T-cell (primary cell): ENCODE results near the gene SRSF12. TPM values are rescaled to one million over a fixed set of nuclear protein-coding genes. Genes with fewer than 3 reads are reported as not detected.
A peak's percentile ranks its signal among the peaks of the same experiment; 100 is the strongest.

ENCODE experiments used
- ATAC-seq, 4 experiments: fragments of 200-7000 bp in 3 of 4; fragments of 150-1000 bp in 1 of 4; cut with Tn5 transposase; replicated peaks in 1 of 4; 1 replicate in 3 of 4; 2 replicates in 1 of 4; pipeline ENCODE4 v1.10.0; 2021; ENCODE audit warnings: moderate library complexity in 3 of 4, mild to moderate bottlenecking in 2 of 4, moderate number of reproducible peaks in 1 of 4
- CTCF ChIA-PET, 2 donors: fragments of 300-600 bp; sonication (Branson Sonifier 250); formaldehyde crosslinking; loops; one replicate each; lab custom pipeline; 2022; ENCODE audit warnings: antibody characterized with exemption in 2 of 2; lab: Charles Lee
- POLR2A ChIA-PET, 2 donors: fragments of 300-600 bp; sonication (Branson Sonifier 250); formaldehyde crosslinking; loops; one replicate each; lab custom pipeline; 2022; ENCODE audit warnings: antibody characterized with exemption in 2 of 2; lab: Charles Lee
- DNase-seq, 35 experiments: peaks; one replicate each; pipeline versions ENCODE4 v3.0.0 to v3.0.0-alpha.2; 2013 to 2023
- H3K27ac ChIP-seq: one replicate; pipeline ENCODE4 v1.5.1; 2013; ENCODE audit warnings: low read length
- H3K27me3 ChIP-seq, 2 experiments: replicated peaks in 1 of 2; 1 replicate in 1 of 2; 2 replicates in 1 of 2; pipeline versions ENCODE4 v1.6.1 to v1.7.0; 2013; ENCODE audit warnings: low read length in 1 of 2, mixed read lengths in 1 of 2; ENCODE audit not compliant: control insufficient read depth in 2 of 2, insufficient read depth in 2 of 2; ENCODE audit errors: extremely low read depth in 1 of 2
- H3K36me3 ChIP-seq, 2 donors: 1 replicate in 1 of 2; 2 replicates in 1 of 2; pipeline versions ENCODE4 v1.6.1 to v1.7.0; 2013; ENCODE audit warnings: low read length in 1 of 2; ENCODE audit not compliant: control insufficient read depth in 2 of 2, insufficient read depth in 1 of 2; ENCODE audit errors: extremely low read depth in 1 of 2
- H3K4me1 ChIP-seq, 2 experiments: 1 replicate in 1 of 2; 2 replicates in 1 of 2; pipeline versions ENCODE4 v1.6.1 to v1.7.0; 2013; ENCODE audit warnings: low read length in 2 of 2, mixed read lengths in 1 of 2; ENCODE audit not compliant: insufficient read depth in 2 of 2, control insufficient read depth in 1 of 2; ENCODE audit errors: extremely low read depth in 1 of 2
- H3K4me3 ChIP-seq, 2 donors: 1 replicate in 1 of 2; 2 replicates in 1 of 2; pipeline versions ENCODE4 v1.5.1 to v1.7.0; 2013; ENCODE audit warnings: mild to moderate bottlenecking in 2 of 2, low read length in 1 of 2, moderate library complexity in 1 of 2; ENCODE audit not compliant: control insufficient read depth in 1 of 2; ENCODE audit errors: extremely low read depth in 1 of 2
- H3K9me3 ChIP-seq: 2 replicates; pipeline ENCODE4 v1.7.0; 2013
- H3K27ac Mint-ChIP-seq, 2 donors: one replicate each; pipeline ENCODE4 v1.8.0; 2020 to 2021; ENCODE audit warnings: mild to moderate bottlenecking in 2 of 2, mixed read lengths in 2 of 2
- H3K27me3 Mint-ChIP-seq, 2 donors: one replicate each; pipeline ENCODE4 v1.8.0; 2021 to 2022; ENCODE audit warnings: mixed read lengths in 2 of 2
- H3K36me3 Mint-ChIP-seq: one replicate; pipeline ENCODE4 v1.8.0; 2021; ENCODE audit warnings: mixed read lengths
- H3K4me1 Mint-ChIP-seq, 3 donors: one replicate each; pipeline ENCODE4 v1.8.0; 2020 to 2022; ENCODE audit warnings: mixed read lengths in 3 of 3, mild to moderate bottlenecking in 1 of 3
- H3K4me3 Mint-ChIP-seq, 3 donors: one replicate each; pipeline ENCODE4 v1.8.0; 2020 to 2022; ENCODE audit warnings: mild to moderate bottlenecking in 3 of 3, mixed read lengths in 3 of 3, moderate library complexity in 3 of 3
- H3K9me3 Mint-ChIP-seq, 3 donors: one replicate each; pipeline ENCODE4 v1.8.0; 2020 to 2022; ENCODE audit warnings: mixed read lengths in 3 of 3
- WGBS: methylation state at CpG from one replicate; pipeline ENCODE4 v1.1.5; 2013; ENCODE audit warnings: missing lambda C conversion rate; ENCODE audit not compliant: insufficient coverage; 5-methylcytosine and 5-hydroxymethylcytosine counted together
- total RNA-seq, 35 experiments: library from RNA in 6 of 35; stranded (reverse) in 6 of 35; fragments of 120-200 nt in 1 of 35; gene quantifications; one replicate each; pipeline versions ENCODE4 v1.2.1 to v1.2.4 and lab custom pipeline; 2013 to 2026

Gene SRSF12
- total RNA-seq, 5 donors from 2014 or later (not counting 1 experiment from before 2014, with no cell fraction given), result not detected

- peak overlapping the region; percentile 98 for H3K27ac ChIP-seq
- WGBS, result under 1% methylated on average over 53 of the region's 69 CpGs
- peaks cover 38% of the 10 kb centered on the region for H3K36me3 Mint-ChIP-seq
- peaks cover 32 to 36% of the 10 kb centered on the region in 2 experiments for H3K4me1 ChIP-seq
- ATAC-seq (peak; percentile 59 to 66 (median 60)), DNase-seq (peak; percentile 95 to 100 (median 98))
- H3K9me3 Mint-ChIP-seq, result no peaks in the 10 kb centered on the region
- no peaks in the 10 kb centered on the region for H3K27me3 Mint-ChIP-seq
- H3K4me3 ChIP-seq, result peak overlapping the region; percentile 73 to 98
- no peaks in the 10 kb centered on the region for H3K9me3 ChIP-seq
- peak overlapping the region; percentile 87 for H3K27ac Mint-ChIP-seq
- ChIA-PET POLR2A (interaction anchor here (0.6 to 2.7 kb wide), 9 partner anchors 9 to 748 kb away, joined by 3 to 17 read pairs (median 6); partner anchors contain the start of genes PM20D2 (in 2 of the 2), CASP8AP2 (in 1 of the 2) and RNGTT (in 1 of the 2)), CTCF (no interaction called here)
- H3K27me3 ChIP-seq, result no peaks in the 10 kb centered on the region
- H3K36me3 ChIP-seq, result peaks cover 0 to 41% of the 10 kb centered on the region in 2 donors
- H3K4me1 Mint-ChIP-seq, result peaks cover 39 to 53% (median 51%) of the 10 kb centered on the region in 3 donors
- peak overlapping the region; percentile 92 to 96 (median 94) for H3K4me3 Mint-ChIP-seq
These were observed 36.2 kb downstream of the SRSF12 start for GRCh38 chr6:89081423-89082322.

GRCh38 chr6:89081129-89081422 is 36.8 kb downstream of the SRSF12 start:
- Mint-ChIP-seq H3K4me3 (peak overlapping the region; percentile 92 to 96 (median 92)), H3K4me1 (peaks cover 35 to 49% (median 45%) of the 10 kb centered on the region in 3 donors), H3K27me3 (no peaks in the 10 kb centered on the region), H3K36me3 (peaks cover 35% of the 10 kb centered on the region), H3K27ac (peak overlapping the region; percentile 97 to 99), H3K9me3 (no peaks in the 10 kb centered on the region)
- Histone ChIP-seq H3K4me3 (peak overlapping the region; percentile 73 to 98), H3K27ac (peak overlapping the region; percentile 98), H3K9me3 (no peaks in the 10 kb centered on the region), H3K36me3 (peaks cover 0 to 37% of the 10 kb centered on the region in 2 donors), H3K27me3 (no peaks in the 10 kb centered on the region), H3K4me1 (peaks cover 32 to 36% of the 10 kb centered on the region in 2 experiments)
- DNase-seq, result peak in 1 of 35 experiments; percentile 7
- WGBS, result under 1% methylated on average over 36 of the region's 36 CpGs
- ChIA-PET POLR2A (interaction anchor here (0.6 to 2.7 kb wide), 17 partner anchors 9 to 748 kb away, joined by 3 to 25 read pairs (median 6); partner anchors contain the start of genes CASP8AP2 (in 1 of the 2), LYRM2 (in 1 of the 2), RNGTT (in 1 of the 2) and UBE2J1 (in 1 of the 2)), CTCF (interaction anchor here in 1 of 2 donors (0.9 to 2.2 kb wide), 4 partner anchors 64 to 1759 kb away, joined by 3 to 20 read pairs (median 13); partner anchors contain the start of gene PM20D2)
- peak in 2 of 4 experiments; percentile 7 to 14 for ATAC-seq

- ChIA-PET CTCF (interaction anchor here (0.6 to 2.2 kb wide), 14 partner anchors 9 to 1759 kb away, joined by 3 to 20 read pairs (median 4); partner anchors contain the start of genes PM20D2 (in 1 of the 2) and RNGTT (in 1 of the 2)), POLR2A (interaction anchor here (0.5 to 2.7 kb wide), 36 partner anchors 9 to 1928 kb away, joined by 3 to 25 read pairs (median 5); partner anchors contain the start of genes RNGTT (in 2 of the 2), CASP8AP2 (in 1 of the 2), CFAP206 (in 1 of the 2) and LYRM2 (in 1 of the 2))
- Histone ChIP-seq H3K27me3 (no peaks in the 10 kb centered on the region), H3K9me3 (no peaks in the 10 kb centered on the region), H3K27ac (peak within 1 kb of the TSS; percentile 98), H3K4me3 (peak within 1 kb of the TSS; percentile 73 to 98), H3K36me3 (peaks cover 0 to 31% of the 10 kb centered on the region in 2 donors), H3K4me1 (peaks cover 28 to 36% of the 10 kb centered on the region in 2 experiments)
- ATAC-seq (peak; percentile 71 to 81 (median 78)), DNase-seq (peak; percentile 99 to 100 (median 100))
- H3K36me3 Mint-ChIP-seq, result peaks cover 33% of the 10 kb centered on the region
- peaks cover 33 to 45% (median 39%) of the 10 kb centered on the region in 3 donors for H3K4me1 Mint-ChIP-seq
- H3K27me3 Mint-ChIP-seq, result no peaks in the 10 kb centered on the region
- WGBS, result under 1% methylated on average over 46 of the region's 63 CpGs
- H3K4me3 Mint-ChIP-seq, result peak within 1 kb of the TSS; percentile 92 to 96 (median 94)
- no peaks in the 10 kb centered on the region for H3K9me3 Mint-ChIP-seq
- peak within 1 kb of the TSS; percentile 97 to 99 for H3K27ac Mint-ChIP-seq
These were observed 37.4 kb downstream of the SRSF12 start, which contains the start of gene PNRC1 for GRCh38 chr6:89080281-89081128. PNRC1 (plus strand) TSS chr6:89080751; CDS start chr6:89080895, 144 bp downstream.

- H3K27ac Mint-ChIP-seq, result peak overlapping the region; percentile 97 to 99
- no peaks in the 10 kb centered on the region for H3K27me3 ChIP-seq
- peaks cover 24 to 36% (median 31%) of the 10 kb centered on the region in 3 donors for H3K4me1 Mint-ChIP-seq
- H3K4me1 ChIP-seq, result peaks cover 25 to 30% of the 10 kb centered on the region in 2 experiments
- ChIA-PET POLR2A (interaction anchor here (0.5 to 2.7 kb wide), 33 partner anchors 8 to 1672 kb away, joined by 3 to 25 read pairs (median 5); partner anchors contain the start of genes RNGTT (in 2 of the 2), CASP8AP2 (in 1 of the 2), CFAP206 (in 1 of the 2) and LYRM2 (in 1 of the 2)), CTCF (interaction anchor here (0.6 to 2.2 kb wide), 16 partner anchors 8 to 1503 kb away, joined by 3 to 20 read pairs (median 4); partner anchors contain the start of genes RNGTT (in 2 of the 2) and PM20D2 (in 1 of the 2))
- peak overlapping the region; percentile 73 to 81 for H3K4me3 ChIP-seq
- no peaks in the 10 kb centered on the region for H3K9me3 ChIP-seq
- H3K27ac ChIP-seq, result peak overlapping the region; percentile 98
- WGBS, result 0% methylated on average over 3 of the region's 20 CpGs
- peaks cover 0 to 23% of the 10 kb centered on the region in 2 donors for H3K36me3 ChIP-seq
- no peaks in the 10 kb centered on the region for H3K9me3 Mint-ChIP-seq
- DNase-seq, result peak; percentile 18 to 84 (median 59)
- ATAC-seq, result peak; percentile 11 to 32 (median 14)
- peaks cover 24% of the 10 kb centered on the region for H3K36me3 Mint-ChIP-seq
- no peaks in the 10 kb centered on the region for H3K27me3 Mint-ChIP-seq
- H3K4me3 Mint-ChIP-seq, result peak overlapping the region; percentile 92 to 96 (median 92)
These were observed 38.2 kb downstream of the SRSF12 start for GRCh38 chr6:89079511-89080234.

- DNase-seq, result no peak
- peaks cover 5 to 22% (median 17%) of the 10 kb centered on the region in 3 donors for H3K4me1 Mint-ChIP-seq
- no peak overlapping the region for H3K27ac ChIP-seq
- H3K4me3 ChIP-seq, result no peak overlapping the region
- H3K9me3 ChIP-seq, result no peaks in the 10 kb centered on the region
- H3K4me3 Mint-ChIP-seq, result no peak overlapping the region
- peaks cover 1 to 3% of the 10 kb centered on the region in 2 donors for H3K27me3 Mint-ChIP-seq
- no peaks in the 10 kb centered on the region for H3K9me3 Mint-ChIP-seq
- 94% methylated on average over 2 of the region's 2 CpGs for WGBS
- POLR2A ChIA-PET, result interaction anchor here (0.6 to 2.2 kb wide), 3 partner anchors 12 to 1093 kb away, joined by 4 to 5 read pairs (median 5); no protein-coding TSS in a partner anchor
- H3K36me3 ChIP-seq, result no peaks in the 10 kb centered on the region
- H3K27me3 ChIP-seq, result peaks cover 0 to 5% of the 10 kb centered on the region in 2 experiments
- ATAC-seq, result no peak
- CTCF ChIA-PET, result no interaction called here
- H3K27ac Mint-ChIP-seq, result no peak overlapping the region
- H3K4me1 ChIP-seq, result peaks cover 10 to 11% of the 10 kb centered on the region in 2 experiments
- H3K36me3 Mint-ChIP-seq, result no peaks in the 10 kb centered on the region
These were observed 44.0 kb downstream of the SRSF12 start for GRCh38 chr6:89073840-89074239.
